ENCODE measurements around the gene ATP6V1B1.

ATP6V1B1 gene

DNA sequence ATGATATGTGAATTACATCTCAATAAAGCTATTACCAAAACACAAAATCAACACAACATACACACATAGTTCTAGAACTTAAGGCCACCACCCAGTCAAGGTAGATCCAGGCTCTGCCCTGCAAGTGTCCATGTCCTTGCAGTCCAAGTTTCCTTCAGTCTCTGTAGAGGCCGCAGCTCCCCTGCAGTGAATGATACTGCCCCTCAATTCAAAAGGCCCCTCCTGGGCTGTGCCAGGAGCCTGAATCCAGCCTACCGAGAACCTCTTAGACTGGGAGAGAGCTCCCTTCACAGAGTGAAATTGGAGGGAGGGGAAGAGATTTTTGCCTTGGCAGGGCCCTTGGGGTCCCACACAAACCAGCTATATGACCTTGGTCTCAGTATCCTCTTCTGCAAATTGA lies 42.5 kb upstream of the ATP6V1B1 start:
- Histone ChIP-seq H3K27me3 (ENCODE audit: control insufficient read depth, insufficient read depth, low read length) (peaks cover 100% of the 10 kb centered on the region), H3K36me3 (ENCODE audit: control insufficient read depth, low read depth, low read length) (no peaks in the 10 kb centered on the region), H3K27ac (ENCODE audit: low read length) (no peak overlapping the region), H3K9me3 (ENCODE audit: control insufficient read depth, low read depth, low read length) (no peaks in the 10 kb centered on the region), H3K9ac (ENCODE audit: low read length) (no peak overlapping the region), H3K4me1 (ENCODE audit: control insufficient read depth, low read depth, low read length) (peaks cover 10% of the 10 kb centered on the region), H3K4me3 (ENCODE audit: low read length) (no peak overlapping the region)

DNA sequence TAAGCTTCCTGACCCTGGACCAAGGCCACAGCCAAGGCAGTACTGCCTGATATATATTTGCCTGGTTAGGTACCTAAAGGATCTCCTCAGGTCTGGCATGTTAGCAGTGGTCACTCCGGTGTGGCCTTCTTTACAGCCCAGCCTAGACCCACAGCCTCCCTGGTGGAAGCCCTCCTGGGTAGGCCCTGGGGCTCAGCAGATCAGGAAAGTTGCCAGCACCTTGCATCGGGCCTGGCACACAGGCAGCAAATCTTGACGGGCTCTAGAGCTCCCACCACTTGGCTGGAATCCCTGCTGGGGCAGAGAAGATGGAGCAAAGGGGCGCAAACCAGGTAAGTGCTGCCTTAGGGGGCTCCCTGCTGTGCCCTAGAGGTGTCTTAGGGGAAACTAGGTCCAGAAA lies 40.9 kb upstream of the ATP6V1B1 start:
- H3K9me3 ChIP-seq (ENCODE audit: control insufficient read depth, low read depth, low read length) = no peaks in the 10 kb centered on the region
- no peak overlapping the region for H3K27ac ChIP-seq (ENCODE audit: low read length)
- H3K4me1 ChIP-seq (ENCODE audit: control insufficient read depth, low read depth, low read length) = peaks cover 11% of the 10 kb centered on the region
- no peak overlapping the region for H3K9ac ChIP-seq (ENCODE audit: low read length)
- no peaks in the 10 kb centered on the region for H3K36me3 ChIP-seq (ENCODE audit: control insufficient read depth, low read depth, low read length)
- peaks cover 100% of the 10 kb centered on the region for H3K27me3 ChIP-seq (ENCODE audit: control insufficient read depth, insufficient read depth, low read length)
- H3K4me3 ChIP-seq (ENCODE audit: low read length) = no peak overlapping the region

DNA sequence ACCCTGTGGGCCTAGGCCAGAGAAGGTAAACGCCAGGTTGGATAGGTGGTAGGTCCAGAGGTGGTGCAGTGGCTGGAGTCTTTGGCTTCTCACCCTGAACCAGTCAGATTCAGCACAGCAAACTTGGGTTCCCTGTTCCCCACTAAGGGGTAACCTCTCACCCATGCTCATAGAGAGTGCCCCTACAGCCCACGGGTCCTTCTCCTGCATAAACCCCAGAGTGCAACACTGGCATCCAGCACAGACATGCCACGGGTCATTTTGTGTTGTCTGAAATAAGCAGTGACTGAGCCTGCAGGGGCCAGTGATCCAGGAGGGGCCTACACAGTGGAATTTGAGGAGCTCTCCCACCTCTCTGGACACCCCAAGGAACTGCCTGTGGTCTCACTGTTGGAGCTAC lies 40.5 kb upstream of the ATP6V1B1 start:
- no peaks in the 10 kb centered on the region for H3K9me3 ChIP-seq (ENCODE audit: control insufficient read depth, low read depth, low read length)
- no peaks in the 10 kb centered on the region for H3K36me3 ChIP-seq (ENCODE audit: control insufficient read depth, low read depth, low read length)
- H3K4me3 ChIP-seq (ENCODE audit: low read length) = no peak overlapping the region
- H3K27me3 ChIP-seq (ENCODE audit: control insufficient read depth, insufficient read depth, low read length) = peaks cover 100% of the 10 kb centered on the region
- H3K4me1 ChIP-seq (ENCODE audit: control insufficient read depth, low read depth, low read length) = peaks cover 11% of the 10 kb centered on the region
- H3K9ac ChIP-seq (ENCODE audit: low read length) = no peak overlapping the region
- no peak overlapping the region for H3K27ac ChIP-seq (ENCODE audit: low read length)

DNA sequence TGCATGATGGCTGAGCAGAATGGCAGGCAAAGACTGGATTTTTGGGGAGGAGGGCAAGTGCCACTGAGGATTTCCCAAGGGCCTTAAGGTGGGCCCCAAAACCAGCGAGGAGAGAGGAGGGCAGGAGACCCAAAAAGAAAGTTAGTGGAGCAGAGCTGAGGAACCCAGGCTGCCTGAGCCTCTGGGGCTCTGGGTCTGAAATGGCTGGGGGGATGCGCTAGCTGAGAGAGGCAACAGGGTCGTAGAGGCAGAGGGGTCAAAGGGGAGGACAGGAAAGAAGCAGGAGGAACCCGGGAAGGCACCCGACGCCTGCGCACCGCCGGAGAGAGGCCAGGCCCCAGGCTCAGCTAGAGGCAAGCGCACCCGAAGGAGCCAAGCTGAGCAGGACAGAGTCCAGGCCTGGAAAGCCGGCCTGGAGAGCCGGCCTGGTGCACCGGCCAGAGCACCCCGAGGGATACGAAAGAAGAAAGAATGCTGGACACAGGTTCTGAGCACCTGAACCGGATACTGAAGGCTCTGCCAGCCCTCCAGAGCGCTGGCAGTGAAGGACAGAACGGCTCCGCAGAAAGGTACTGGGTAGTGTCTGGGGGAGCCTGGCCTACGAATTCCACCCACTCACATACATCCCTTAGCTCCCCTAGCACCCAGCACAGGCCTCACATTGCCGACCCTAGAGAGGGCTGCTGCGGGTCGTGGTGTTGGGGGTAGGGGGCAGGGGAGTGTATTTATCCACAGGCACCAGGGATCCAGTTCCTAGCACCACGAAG lies 39.5 kb upstream of the ATP6V1B1 start:
- peaks cover 14% of the 10 kb centered on the region for H3K4me1 ChIP-seq (ENCODE audit: control insufficient read depth, low read depth, low read length)
- no peaks in the 10 kb centered on the region for H3K9me3 ChIP-seq (ENCODE audit: control insufficient read depth, low read depth, low read length)
- H3K36me3 ChIP-seq (ENCODE audit: control insufficient read depth, low read depth, low read length) = no peaks in the 10 kb centered on the region
- no peak overlapping the region for H3K27ac ChIP-seq (ENCODE audit: low read length)
- peaks cover 100% of the 10 kb centered on the region for H3K27me3 ChIP-seq (ENCODE audit: control insufficient read depth, insufficient read depth, low read length)
- H3K4me3 ChIP-seq (ENCODE audit: low read length) = no peak overlapping the region
- no peak overlapping the region for H3K9ac ChIP-seq (ENCODE audit: low read length)

DNA sequence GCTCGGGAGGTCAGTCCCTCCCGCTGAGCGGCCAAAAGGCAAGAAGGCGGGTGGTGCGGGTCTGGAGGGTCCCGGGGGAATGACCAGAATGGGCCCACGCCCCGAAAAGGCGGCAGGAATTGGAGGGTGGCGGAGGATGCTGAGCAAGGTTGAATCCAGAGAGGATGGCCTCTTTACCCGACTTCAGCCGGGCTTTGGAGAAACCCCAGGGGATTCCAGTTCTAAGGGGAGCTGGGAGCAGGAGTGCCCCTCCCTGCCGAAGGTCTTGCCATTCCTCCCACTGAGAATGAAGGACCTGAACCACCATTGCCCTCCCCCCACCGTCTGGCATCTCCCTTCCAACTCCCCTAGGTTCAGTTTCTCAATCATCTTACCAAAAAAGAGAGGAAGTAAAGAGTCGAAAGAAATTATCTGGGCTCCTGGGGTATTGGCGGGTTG lies 38.9 kb upstream of the ATP6V1B1 start:
- Histone ChIP-seq H3K36me3 (ENCODE audit: control insufficient read depth, low read depth, low read length) (no peaks in the 10 kb centered on the region), H3K9me3 (ENCODE audit: control insufficient read depth, low read depth, low read length) (no peaks in the 10 kb centered on the region), H3K4me1 (ENCODE audit: control insufficient read depth, low read depth, low read length) (peaks cover 14% of the 10 kb centered on the region), H3K27ac (ENCODE audit: low read length) (no peak overlapping the region), H3K27me3 (ENCODE audit: control insufficient read depth, insufficient read depth, low read length) (peaks cover 100% of the 10 kb centered on the region), H3K9ac (ENCODE audit: low read length) (no peak overlapping the region), H3K4me3 (ENCODE audit: low read length) (no peak overlapping the region)

DNA sequence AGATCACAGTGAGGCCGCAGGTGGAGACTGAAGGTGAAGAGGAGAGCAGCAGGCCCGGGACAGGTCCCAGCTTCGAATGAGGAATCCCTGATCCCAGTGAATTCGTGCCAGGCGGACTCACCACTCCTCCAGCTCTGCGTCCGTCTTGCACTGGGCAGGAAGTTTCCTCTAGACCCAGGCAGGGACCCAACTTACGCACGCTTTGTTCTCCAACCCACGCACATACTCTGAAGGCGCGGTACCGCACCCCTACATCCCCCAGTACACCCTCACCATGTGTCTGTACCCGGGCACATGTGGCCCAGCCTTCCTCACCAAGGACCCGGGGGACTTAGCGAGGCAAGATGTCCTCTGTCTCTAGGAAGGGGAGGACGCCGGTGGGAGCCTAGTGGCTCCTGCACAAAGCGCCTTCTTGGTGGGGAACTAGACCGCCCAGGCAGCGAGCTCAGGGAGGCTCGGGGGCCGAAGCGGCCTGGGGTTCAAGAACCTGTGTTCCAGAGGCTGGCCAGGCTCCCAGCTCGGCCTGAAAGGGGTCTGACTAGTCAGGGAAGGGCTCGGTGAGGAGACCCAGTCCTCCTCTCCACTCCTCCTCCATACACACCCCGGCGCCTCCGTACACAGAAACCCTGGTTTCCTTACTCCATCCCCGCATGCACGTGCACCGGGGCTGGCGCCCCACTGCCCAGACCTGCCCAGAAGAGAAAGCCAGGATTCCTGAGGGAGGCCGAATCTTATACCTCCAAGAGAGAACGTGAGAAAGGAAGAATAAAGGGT lies 38.3 kb upstream of the ATP6V1B1 start:
- Histone ChIP-seq H3K9ac (ENCODE audit: low read length) (no peak overlapping the region), H3K27ac (ENCODE audit: low read length) (no peak overlapping the region), H3K9me3 (ENCODE audit: control insufficient read depth, low read depth, low read length) (no peaks in the 10 kb centered on the region), H3K27me3 (ENCODE audit: control insufficient read depth, insufficient read depth, low read length) (peaks cover 100% of the 10 kb centered on the region), H3K36me3 (ENCODE audit: control insufficient read depth, low read depth, low read length) (no peaks in the 10 kb centered on the region), H3K4me1 (ENCODE audit: control insufficient read depth, low read depth, low read length) (peaks cover 14% of the 10 kb centered on the region), H3K4me3 (ENCODE audit: low read length) (no peak overlapping the region)

DNA sequence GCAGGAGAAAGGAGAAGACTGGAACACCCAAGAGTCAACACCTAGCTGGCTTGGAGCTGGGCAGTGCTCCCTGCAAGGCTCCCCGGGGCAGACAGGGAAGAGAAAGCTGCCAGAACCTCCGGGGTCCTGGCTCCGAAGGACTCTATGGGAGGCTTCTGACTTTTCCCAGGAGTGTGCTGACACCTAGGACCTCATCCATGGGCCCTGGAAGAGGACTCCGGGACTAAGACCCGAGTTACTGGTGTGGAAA lies 37.8 kb upstream of the ATP6V1B1 start:
- H3K27me3 ChIP-seq (ENCODE audit: control insufficient read depth, insufficient read depth, low read length) = peaks cover 100% of the 10 kb centered on the region
- H3K27ac ChIP-seq (ENCODE audit: low read length) = no peak overlapping the region
- H3K9me3 ChIP-seq (ENCODE audit: control insufficient read depth, low read depth, low read length) = no peaks in the 10 kb centered on the region

DNA sequence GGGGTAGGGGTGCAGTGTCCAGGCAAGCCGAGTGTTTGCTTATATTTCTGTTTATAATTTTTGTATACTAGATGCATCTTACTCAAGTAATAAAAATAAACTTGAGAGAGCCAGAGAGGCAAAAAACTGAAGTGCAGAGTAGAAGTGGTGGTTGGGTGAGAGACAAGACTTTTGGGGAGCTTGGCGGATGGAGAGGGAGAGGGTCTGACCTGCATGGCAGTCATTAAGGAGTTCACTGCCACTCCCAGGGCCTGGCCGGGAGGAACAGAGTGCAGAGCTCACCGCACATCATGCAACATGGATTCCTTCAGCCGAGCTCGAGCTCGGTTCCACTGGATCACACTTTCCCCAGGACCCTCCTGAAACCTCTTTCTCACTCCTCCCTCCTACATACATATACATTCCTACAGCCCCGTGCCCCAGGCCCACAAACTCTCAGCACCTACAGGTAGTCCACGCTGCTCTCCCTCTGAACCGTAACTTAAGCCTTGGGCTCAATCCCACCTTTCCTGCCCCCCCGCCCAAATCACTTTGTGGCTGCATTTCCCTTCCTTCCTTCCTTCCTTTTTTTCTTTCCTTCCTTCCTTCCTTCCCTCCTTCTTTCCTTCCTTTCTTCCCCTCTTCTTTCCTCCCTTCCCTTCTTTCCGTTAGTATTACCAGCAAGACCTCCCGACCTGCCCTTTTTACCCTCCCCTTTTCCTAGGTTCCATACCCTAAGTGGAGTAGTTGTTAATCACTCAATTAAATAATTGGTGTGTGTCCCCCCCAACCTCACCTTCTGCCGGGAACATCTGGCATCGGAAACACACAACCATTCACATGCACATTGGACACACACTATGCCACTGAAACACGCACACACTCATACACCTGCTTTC lies 37.1 kb upstream of the ATP6V1B1 start:
- Histone ChIP-seq H3K27ac (ENCODE audit: low read length) (no peak overlapping the region), H3K36me3 (ENCODE audit: control insufficient read depth, low read depth, low read length) (no peaks in the 10 kb centered on the region), H3K4me3 (ENCODE audit: low read length) (no peak overlapping the region), H3K27me3 (ENCODE audit: control insufficient read depth, insufficient read depth, low read length) (peaks cover 100% of the 10 kb centered on the region), H3K4me1 (ENCODE audit: control insufficient read depth, low read depth, low read length) (peaks cover 14% of the 10 kb centered on the region), H3K9ac (ENCODE audit: low read length) (no peak overlapping the region), H3K9me3 (ENCODE audit: control insufficient read depth, low read depth, low read length) (peaks cover 4% of the 10 kb centered on the region)

More for the DNA sequence above, 37.8 kb upstream of the ATP6V1B1 start:
- H3K9ac ChIP-seq (ENCODE audit: low read length) = no peak overlapping the region
- no peak overlapping the region for H3K4me3 ChIP-seq (ENCODE audit: low read length)
- peaks cover 14% of the 10 kb centered on the region for H3K4me1 ChIP-seq (ENCODE audit: control insufficient read depth, low read depth, low read length)
- H3K36me3 ChIP-seq (ENCODE audit: control insufficient read depth, low read depth, low read length) = no peaks in the 10 kb centered on the region

DNA sequence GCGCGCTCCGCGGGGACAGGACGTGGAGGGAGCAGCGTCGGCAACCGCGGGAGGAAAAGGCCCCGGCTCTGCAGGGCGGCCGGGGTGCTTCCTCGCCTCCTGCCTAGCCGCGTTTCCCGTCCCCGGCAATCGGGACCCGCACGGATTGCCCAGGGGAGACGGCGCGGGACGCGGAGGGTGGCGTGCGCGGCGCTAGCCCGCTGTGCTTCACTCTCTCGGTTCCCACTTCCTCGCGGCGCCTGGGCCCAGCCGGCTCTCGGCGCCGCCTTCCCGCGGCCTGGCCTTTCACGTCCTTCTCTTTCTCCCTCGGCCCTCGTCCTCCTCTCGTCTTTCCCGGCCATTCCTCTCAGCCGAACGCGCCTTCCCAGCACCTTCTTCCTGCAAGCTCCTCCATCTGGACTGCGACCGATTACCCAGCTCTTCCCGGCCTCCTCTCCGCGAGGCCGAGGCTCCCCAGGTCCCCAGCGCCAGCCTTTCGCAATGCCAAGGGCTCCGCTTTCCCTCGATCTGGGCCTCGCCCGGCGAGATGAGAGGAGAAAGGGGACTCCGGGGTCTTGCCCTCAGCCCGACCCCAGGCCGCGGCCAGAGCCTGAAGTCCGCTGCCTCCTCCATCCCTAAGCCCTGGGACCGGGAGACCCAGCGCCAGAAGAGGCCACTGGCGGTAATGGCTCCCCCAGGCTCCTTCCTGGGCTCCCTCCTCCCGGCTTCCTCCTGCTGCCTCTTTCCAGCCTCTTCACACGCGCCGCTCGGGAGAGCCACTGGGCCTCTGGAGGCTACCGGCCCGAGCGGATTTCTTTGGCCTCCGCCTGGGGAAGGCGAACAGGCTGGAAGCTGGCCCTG lies 34.3 kb upstream of the ATP6V1B1 start:
- Histone ChIP-seq H3K4me3 (ENCODE audit: low read length) (peak overlapping the region; percentile 55), H3K4me1 (ENCODE audit: control insufficient read depth, low read depth, low read length) (peaks cover 19% of the 10 kb centered on the region), H3K36me3 (ENCODE audit: control insufficient read depth, low read depth, low read length) (no peaks in the 10 kb centered on the region), H3K9me3 (ENCODE audit: control insufficient read depth, low read depth, low read length) (peaks cover 4% of the 10 kb centered on the region), H3K27ac (ENCODE audit: low read length) (no peak overlapping the region), H3K9ac (ENCODE audit: low read length) (peak overlapping the region; percentile 13), H3K27me3 (ENCODE audit: control insufficient read depth, insufficient read depth, low read length) (peaks cover 100% of the 10 kb centered on the region)

DNA sequence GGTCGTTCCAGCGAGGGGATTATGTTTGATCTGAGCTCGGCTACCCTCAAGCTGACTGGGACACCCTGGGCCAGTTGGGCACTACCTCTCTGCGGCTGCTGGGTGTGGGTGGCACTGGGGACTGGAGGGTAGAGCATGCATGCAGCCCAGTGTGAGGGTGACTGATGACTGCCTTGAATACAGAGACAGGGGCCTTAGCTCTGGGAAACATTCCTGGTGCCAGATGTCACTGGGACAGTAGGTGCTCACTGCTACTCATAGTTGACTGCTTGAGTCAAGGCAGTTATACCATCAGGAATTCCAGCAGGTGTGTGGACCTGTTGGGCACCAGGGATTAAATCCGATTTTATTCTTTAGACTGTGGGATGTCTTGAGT lies 33.6 kb upstream of the ATP6V1B1 start:
- H3K27me3 ChIP-seq (ENCODE audit: control insufficient read depth, insufficient read depth, low read length) = peaks cover 100% of the 10 kb centered on the region
- no peak overlapping the region for H3K27ac ChIP-seq (ENCODE audit: low read length)
- H3K9ac ChIP-seq (ENCODE audit: low read length) = no peak overlapping the region
- peak overlapping the region; percentile 55 for H3K4me3 ChIP-seq (ENCODE audit: low read length)
- peaks cover 4% of the 10 kb centered on the region for H3K9me3 ChIP-seq (ENCODE audit: control insufficient read depth, low read depth, low read length)
- H3K4me1 ChIP-seq (ENCODE audit: control insufficient read depth, low read depth, low read length) = peaks cover 17% of the 10 kb centered on the region
- H3K36me3 ChIP-seq (ENCODE audit: control insufficient read depth, low read depth, low read length) = no peaks in the 10 kb centered on the region

DNA sequence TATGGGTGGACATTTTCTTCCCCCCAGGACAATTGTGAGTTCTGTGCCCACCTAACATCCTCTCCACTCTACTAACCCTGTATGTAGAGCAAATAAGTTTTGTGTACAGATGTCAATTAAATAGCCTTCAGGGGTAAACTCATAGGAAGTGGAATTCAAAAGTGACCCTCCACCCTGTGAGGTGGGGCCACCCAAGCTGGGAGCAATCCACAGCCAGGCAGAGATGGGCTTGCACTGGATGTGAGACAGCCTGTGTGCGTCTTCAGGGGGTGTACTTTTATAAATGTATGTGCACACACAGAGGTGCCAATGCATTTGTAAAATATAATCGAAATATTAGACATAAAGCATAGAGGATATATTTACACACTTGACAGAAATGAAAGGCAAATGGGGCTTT lies 33.1 kb upstream of the ATP6V1B1 start:
- Histone ChIP-seq H3K4me3 (ENCODE audit: low read length) (no peak overlapping the region), H3K36me3 (ENCODE audit: control insufficient read depth, low read depth, low read length) (no peaks in the 10 kb centered on the region), H3K9me3 (ENCODE audit: control insufficient read depth, low read depth, low read length) (peaks cover 4% of the 10 kb centered on the region), H3K9ac (ENCODE audit: low read length) (no peak overlapping the region), H3K27ac (ENCODE audit: low read length) (no peak overlapping the region), H3K27me3 (ENCODE audit: control insufficient read depth, insufficient read depth, low read length) (peaks cover 100% of the 10 kb centered on the region), H3K4me1 (ENCODE audit: control insufficient read depth, low read depth, low read length) (peaks cover 13% of the 10 kb centered on the region)

All from iPS-18a (cell line).